ENCODE data around the gene NPHP4. TPM values are rescaled to one million over a fixed set of nuclear protein-coding genes. Genes with fewer than 3 reads are reported as not detected.

Gene NPHP4
- total and polyA plus RNA-seq, 10 of the 15 experiments (the other 5 are each of a cell fraction or from before 2014, with no cell fraction given): 0.16 to 10.5 (median 3.1) TPM

- TF ChIP-seq NR2C1 (IDR thresholded peaks at IDR 0.05): peak; percentile 94
- TF ChIP-seq IKZF2 (IDR thresholded peaks at IDR 0.05): 0 out of 4 replicates have a peak, but pooled peaks of 1 of the 2 experiments have one; percentile 35
- TF ChIP-seq CTCF (IDR thresholded peaks at IDR 0.05 in 2 of 3, conservative IDR thresholded peaks at IDR 0.05 in 1 of 3; ENCODE audit: control insufficient read depth in 2 of 3, extremely low read depth in 1 of 3, insufficient read depth in 1 of 3, low read depth in 3 of 3, low read length in 3 of 3): no peak; a peak in 1 of 6 replicates
- 0 out of 2 replicates have a peak, but pooled peaks have one; percentile 37 for TF ChIP-seq SMARCA5 (IDR thresholded peaks at IDR 0.05)
- TF ChIP-seq HCFC1 (IDR thresholded peaks at IDR 0.05; ENCODE audit: low read length): peak; percentile 43; the same call in 1 of the 2 replicates
- peak; percentile 80 for TF ChIP-seq BACH1 (IDR thresholded peaks at IDR 0.05; ENCODE audit: borderline replicate concordance)
- TF ChIP-seq E2F4 (IDR thresholded peaks at IDR 0.05; ENCODE audit: low read depth, low read length): peak; percentile 77
- TF ChIP-seq POLR2A (IDR thresholded peaks at IDR 0.05; ENCODE audit: low read depth, low read length): peak; percentile 74
- no peak for TF ChIP-seq ZNF217 (IDR thresholded peaks at IDR 0.05)
- TF ChIP-seq SIN3A (IDR thresholded peaks at IDR 0.05; ENCODE audit: low read depth, low read length): peak; percentile 91; the same call in 1 of the 2 replicates
- TF ChIP-seq CHD1 (IDR thresholded peaks at IDR 0.05; ENCODE audit: low read depth, low read length): peak; percentile 97
- TF ChIP-seq STAT1 (conservative IDR thresholded peaks at IDR 0.05): no peak
- no peak for TF ChIP-seq ESRRA (IDR thresholded peaks at IDR 0.05; ENCODE audit: low read length)
- TF ChIP-seq SUZ12 (IDR thresholded peaks at IDR 0.05; ENCODE audit: unreplicated experiment): no peak
- TF ChIP-seq SREBF1 (IDR thresholded peaks at IDR 0.05; ENCODE audit: low read length): peak; percentile 94
- TF ChIP-seq ZNF207 (IDR thresholded peaks at IDR 0.05; ENCODE audit: borderline replicate concordance): peak; percentile 98
- peak; percentile 75 for TF ChIP-seq BMI1 (IDR thresholded peaks at IDR 0.05; ENCODE audit: borderline replicate concordance)
- TF ChIP-seq POU2F2 (IDR thresholded peaks at IDR 0.05; ENCODE audit: borderline replicate concordance, low read depth, low read length): peak; percentile 100
- peak; percentile 97 for TF ChIP-seq JUND (IDR thresholded peaks at IDR 0.05; ENCODE audit: low read depth, low read length)
- TF ChIP-seq ATF7 (IDR thresholded peaks at IDR 0.05; ENCODE audit: low read depth): peak; percentile 93
- TF ChIP-seq NKRF (conservative IDR thresholded peaks at IDR 0.05): peak; percentile 99
- peak; percentile 93 to 99 for TF ChIP-seq BHLHE40 (IDR thresholded peaks at IDR 0.05; ENCODE audit: borderline replicate concordance in 1 of 2, low read depth in 2 of 2, low read length in 1 of 2)
- TF ChIP-seq POLR2AphosphoS5 (IDR thresholded peaks at IDR 0.05; ENCODE audit: low read length): peak; percentile 37; the same call in 1 of the 2 replicates
- peak; percentile 94 for TF ChIP-seq LARP7 (IDR thresholded peaks at IDR 0.05)
- TF ChIP-seq BCL11A (IDR thresholded peaks at IDR 0.05; ENCODE audit: low read depth, low read length): no peak
- 0 out of 2 replicates have a peak, but pooled peaks have one; percentile 8 for TF ChIP-seq NRF1 (conservative IDR thresholded peaks at IDR 0.05; ENCODE audit: low read depth, low read length)
- peak; percentile 98 for TF ChIP-seq DPF2 (IDR thresholded peaks at IDR 0.05)
- TF ChIP-seq SRF (IDR thresholded peaks at IDR 0.05; ENCODE audit: low read depth in 2 of 2, low read length in 2 of 2): 0 out of 4 replicates have a peak, but pooled peaks of 1 of the 2 experiments have one; percentile 5
Measured at GRCh38 chr1:5992026-5992813, at the start of gene NPHP4 (continued).

All from GM12878 (cell line).